IMR-90 (cell line): ENCODE data around the gene HAUS3.
"Not testable (repeated sequence)": the region's sequence is repeated elsewhere in the genome, so short reads cannot be mapped to it uniquely, and the experiment has no call there.

ENCODE experiments used
- CTCF ChIP-seq: conservative IDR thresholded peaks from 2 replicates; pipeline ENCODE4 v1.5.1; 2012; ENCODE audit warnings: mild to moderate bottlenecking, low read depth, low read length, improper control_type of control experiment
- POLR2A ChIP-seq: IDR thresholded peaks from 2 replicates; pipeline ENCODE4 v1.6.1; 2012; ENCODE audit warnings: mild to moderate bottlenecking, low read depth, low read length

GRCh38 chr4:2202789-2203188 lies 39.1 kb downstream of the HAUS3 start:
- not testable (repeated sequence) for TF ChIP-seq CTCF, POLR2A
